GM23338 (cell line): ENCODE data around the gene KRTAP1-4. TPM values are rescaled to one million over a fixed set of nuclear protein-coding genes. Genes with fewer than 3 reads are reported as not detected.

Source experiments
- ATAC-seq: fragments of 200-7000 bp; cut with Tn5 transposase; 3 replicates; pipeline ENCODE4 v1.9.1; 2020
- DNase-seq: peaks from one replicate; pipeline ENCODE4 v3.0.0-alpha.2; 2015; ENCODE audit warnings: low spot score
- H2AFZ ChIP-seq: fragments of 200-600 bp; sonication (generic); 2 replicates; pipeline ENCODE4 v1.8.0; 2016; ENCODE audit warnings: antibody characterized with exemption, mild to moderate bottlenecking, moderate library complexity
- H3F3A ChIP-seq: fragments of 200-600 bp; sonication (generic); replicated peaks from 2 replicates; pipeline ENCODE4 v1.8.0; 2017; ENCODE audit warnings: antibody characterized with exemption, mixed run types, low read depth
- H3K27ac ChIP-seq: fragments of 200-600 bp; sonication (generic); 2 replicates; pipeline ENCODE4 v1.6.1; 2016; ENCODE audit warnings: low read depth
- H3K27me3 ChIP-seq: fragments of 200-600 bp; sonication (generic); 2 replicates; pipeline ENCODE4 v1.8.0; 2016; ENCODE audit warnings: mild to moderate bottlenecking, mixed run types, moderate library complexity; ENCODE audit not compliant: insufficient read depth
- H3K36me3 ChIP-seq: fragments of 200-600 bp; sonication (generic); 2 replicates; pipeline ENCODE4 v1.8.0; 2016; ENCODE audit warnings: mild to moderate bottlenecking; ENCODE audit not compliant: insufficient read depth
- H3K4me1 ChIP-seq: fragments of 200-600 bp; sonication (generic); 2 replicates; pipeline ENCODE4 v1.8.0; 2016; ENCODE audit warnings: mild to moderate bottlenecking, moderate library complexity; ENCODE audit not compliant: insufficient read depth
- H3K4me2 ChIP-seq: fragments of 200-600 bp; sonication (generic); 2 replicates; pipeline ENCODE4 v1.7.1; 2017; ENCODE audit warnings: mixed run types
- H3K4me3 ChIP-seq: fragments of 200-600 bp; sonication (generic); 2 replicates; pipeline ENCODE4 v1.6.1; 2016; ENCODE audit warnings: mixed run types
- H3K79me2 ChIP-seq: fragments of 200-600 bp; sonication (generic); replicated peaks from 2 replicates; pipeline ENCODE4 v1.8.0; 2017; ENCODE audit warnings: mild to moderate bottlenecking; ENCODE audit not compliant: insufficient read depth
- H3K9me2 ChIP-seq: fragments of 200-600 bp; sonication (generic); 2 replicates; pipeline ENCODE4 v1.8.0; 2017; ENCODE audit not compliant: insufficient read depth
- H4K20me1 ChIP-seq: fragments of 200-600 bp; sonication (generic); replicated peaks from 2 replicates; pipeline ENCODE4 v1.8.0; 2017; ENCODE audit warnings: mild to moderate bottlenecking; ENCODE audit not compliant: insufficient read depth
- H3K27ac Mint-ChIP-seq: 2 replicates; pipeline ENCODE4 v1.8.0; 2020; ENCODE audit warnings: inconsistent platforms, mild to moderate bottlenecking, moderate library complexity, mixed read lengths
- H3K27me3 Mint-ChIP-seq: 3 replicates; pipeline ENCODE4 v1.8.0; 2022; ENCODE audit warnings: low read depth, mild to moderate bottlenecking, moderate library complexity, mixed read lengths, inconsistent platforms; ENCODE audit not compliant: insufficient read depth, poor library complexity
- H3K36me3 Mint-ChIP-seq: 3 replicates; pipeline ENCODE4 v1.8.0; 2021; ENCODE audit warnings: low read depth, mild to moderate bottlenecking, inconsistent platforms, moderate library complexity, mixed read lengths
- H3K4me1 Mint-ChIP-seq: 3 replicates; pipeline ENCODE4 v1.8.0; 2020; ENCODE audit warnings: mild to moderate bottlenecking, inconsistent platforms, mixed read lengths
- H3K4me3 Mint-ChIP-seq: 3 replicates; pipeline ENCODE4 v1.8.0; 2021; ENCODE audit warnings: moderate library complexity, mild to moderate bottlenecking, inconsistent platforms, mixed read lengths
- H3K9me3 Mint-ChIP-seq: 3 replicates; pipeline ENCODE4 v1.8.0; 2020; ENCODE audit warnings: moderate library complexity, mild to moderate bottlenecking, inconsistent platforms, mixed read lengths
- CREB1 ChIP-seq: fragments of 250-450 bp; sonication (Bioruptor Pico); IDR thresholded peaks from 2 replicates; pipeline ENCODE4 v1.5.0; 2020; ENCODE audit warnings: low read depth, mild to moderate bottlenecking, moderate library complexity
- ETS1 ChIP-seq: IDR thresholded peaks from 2 replicates; pipeline ENCODE4 v1.6.1; 2016; ENCODE audit warnings: antibody characterized with exemption
- EZH2 ChIP-seq: fragments of 200-600 bp; sonication (generic); IDR thresholded peaks from one replicate; pipeline ENCODE4 v1.8.0; 2017; ENCODE audit warnings: antibody characterized with exemption, mild to moderate bottlenecking, low read depth; ENCODE audit not compliant: unreplicated experiment
- EZH2phosphoT487 ChIP-seq: fragments of 200-600 bp; sonication (generic); IDR thresholded peaks from one replicate; pipeline ENCODE4 v1.8.1; 2018; ENCODE audit warnings: antibody characterized with exemption; ENCODE audit not compliant: unreplicated experiment
- JUNB ChIP-seq: IDR thresholded peaks from one replicate; pipeline ENCODE4 v1.6.1; 2016; ENCODE audit warnings: antibody characterized with exemption; ENCODE audit not compliant: unreplicated experiment
- NANOG ChIP-seq: IDR thresholded peaks from 2 replicates; pipeline ENCODE4 v1.6.1; 2016; ENCODE audit warnings: antibody characterized with exemption, borderline replicate concordance
- POLR2AphosphoS5 ChIP-seq: IDR thresholded peaks from 2 replicates; pipeline ENCODE4 v1.6.1; 2016; ENCODE audit warnings: antibody characterized with exemption, low read depth
- REST ChIP-seq: IDR thresholded peaks from one replicate; pipeline ENCODE4 v1.6.1; 2018; ENCODE audit warnings: antibody characterized with exemption; ENCODE audit not compliant: unreplicated experiment
- STAT1 ChIP-seq: IDR thresholded peaks from one replicate; pipeline ENCODE4 v1.6.1; 2016; ENCODE audit warnings: antibody characterized with exemption; ENCODE audit not compliant: unreplicated experiment
- ZNF114 ChIP-seq: fragments of 250-450 bp; sonication (Bioruptor Pico); IDR thresholded peaks from 2 replicates; pipeline ENCODE4 v1.5.0; 2020; ENCODE audit warnings: mild to moderate bottlenecking, moderate library complexity
- ZNF331 ChIP-seq: fragments of 250-450 bp; sonication (Bioruptor Pico); IDR thresholded peaks from 2 replicates; pipeline ENCODE4 v1.5.0; 2020; ENCODE audit warnings: low read depth, mild to moderate bottlenecking, moderate library complexity
- polyA plus RNA-seq: library from polyadenylated mRNA; unstranded; fragments of >200 nt; fragmentation: Nextera tagmentation; extraction: Ambion mirVana; gene quantifications from 2 replicates; pipeline ENCODE4 v1.2.1, GENCODE V29; 2016
- total RNA-seq: library from RNA; depleted of rRNA; stranded (reverse); fragments of >200 nt; shearing (Covaris generic); gene quantifications from 2 replicates; pipeline ENCODE4 v1.2.3, GENCODE V29; 2014
- TF ChIP-seq, protein P1 (sequence below): fragments of 250-450 bp; sonication (Bioruptor Pico); IDR thresholded peaks from 2 replicates; pipeline ENCODE4 v1.5.0; 2020; ENCODE audit warnings: mild to moderate bottlenecking, moderate library complexity
- TF ChIP-seq, protein P2 (sequence below), 2 experiments: fragments of 200-600 bp in 1 of 2; sonication (generic) in 1 of 2; conservative IDR thresholded peaks; 2 replicates each; pipeline versions ENCODE4 v1.5.1 to v1.6.1; 2016 to 2017; ENCODE audit warnings: antibody characterized with exemption in 2 of 2, low read depth in 2 of 2, mild to moderate bottlenecking in 2 of 2, moderate library complexity in 1 of 2

Gene KRTAP1-4
- total and polyA plus RNA-seq, 2 experiments from 2014 or later, result not detected

GRCh38 chr17:41026715-41027471 lies 3.1 kb downstream of the KRTAP1-4 start, which contains the start of gene KRTAP1-5:
Gene KRTAP1-5, minus strand, starts transcription at chr17:41027208. Its CDS starts 53 bp downstream, at chr17:41027155.
- no peaks in the 10 kb centered on the region for H3K4me1 ChIP-seq
- H3K79me2 ChIP-seq, result no peaks in the 10 kb centered on the region
- H3K27ac ChIP-seq, result no peak within 1 kb of the TSS
- Mint-ChIP-seq H3K4me3 (no peak within 1 kb of the TSS), H3K9me3 (no peaks in the 10 kb centered on the region), H3K36me3 (no peaks in the 10 kb centered on the region), H3K4me1 (no peaks in the 10 kb centered on the region), H3K27ac (no peak within 1 kb of the TSS), H3K27me3 (peaks cover 2% of the 10 kb centered on the region)
- ATAC-seq (no peak), DNase-seq (no peak)
- H2AFZ ChIP-seq, result no peak within 1 kb of the TSS
- TF ChIP-seq CREB1 (CRISPR knock-in tag) (no peak), POLR2AphosphoS5 (no peak), NANOG (no peak), EZH2phosphoT487 (no peak), ZNF331 (CRISPR knock-in tag) (no peak), ZNF114 (CRISPR knock-in tag) (no peak), ETS1 (no peak), REST (no peak), JUNB (no peak), STAT1 (no peak), EZH2 (no peak)
- TF ChIP-seq, protein P1, sequence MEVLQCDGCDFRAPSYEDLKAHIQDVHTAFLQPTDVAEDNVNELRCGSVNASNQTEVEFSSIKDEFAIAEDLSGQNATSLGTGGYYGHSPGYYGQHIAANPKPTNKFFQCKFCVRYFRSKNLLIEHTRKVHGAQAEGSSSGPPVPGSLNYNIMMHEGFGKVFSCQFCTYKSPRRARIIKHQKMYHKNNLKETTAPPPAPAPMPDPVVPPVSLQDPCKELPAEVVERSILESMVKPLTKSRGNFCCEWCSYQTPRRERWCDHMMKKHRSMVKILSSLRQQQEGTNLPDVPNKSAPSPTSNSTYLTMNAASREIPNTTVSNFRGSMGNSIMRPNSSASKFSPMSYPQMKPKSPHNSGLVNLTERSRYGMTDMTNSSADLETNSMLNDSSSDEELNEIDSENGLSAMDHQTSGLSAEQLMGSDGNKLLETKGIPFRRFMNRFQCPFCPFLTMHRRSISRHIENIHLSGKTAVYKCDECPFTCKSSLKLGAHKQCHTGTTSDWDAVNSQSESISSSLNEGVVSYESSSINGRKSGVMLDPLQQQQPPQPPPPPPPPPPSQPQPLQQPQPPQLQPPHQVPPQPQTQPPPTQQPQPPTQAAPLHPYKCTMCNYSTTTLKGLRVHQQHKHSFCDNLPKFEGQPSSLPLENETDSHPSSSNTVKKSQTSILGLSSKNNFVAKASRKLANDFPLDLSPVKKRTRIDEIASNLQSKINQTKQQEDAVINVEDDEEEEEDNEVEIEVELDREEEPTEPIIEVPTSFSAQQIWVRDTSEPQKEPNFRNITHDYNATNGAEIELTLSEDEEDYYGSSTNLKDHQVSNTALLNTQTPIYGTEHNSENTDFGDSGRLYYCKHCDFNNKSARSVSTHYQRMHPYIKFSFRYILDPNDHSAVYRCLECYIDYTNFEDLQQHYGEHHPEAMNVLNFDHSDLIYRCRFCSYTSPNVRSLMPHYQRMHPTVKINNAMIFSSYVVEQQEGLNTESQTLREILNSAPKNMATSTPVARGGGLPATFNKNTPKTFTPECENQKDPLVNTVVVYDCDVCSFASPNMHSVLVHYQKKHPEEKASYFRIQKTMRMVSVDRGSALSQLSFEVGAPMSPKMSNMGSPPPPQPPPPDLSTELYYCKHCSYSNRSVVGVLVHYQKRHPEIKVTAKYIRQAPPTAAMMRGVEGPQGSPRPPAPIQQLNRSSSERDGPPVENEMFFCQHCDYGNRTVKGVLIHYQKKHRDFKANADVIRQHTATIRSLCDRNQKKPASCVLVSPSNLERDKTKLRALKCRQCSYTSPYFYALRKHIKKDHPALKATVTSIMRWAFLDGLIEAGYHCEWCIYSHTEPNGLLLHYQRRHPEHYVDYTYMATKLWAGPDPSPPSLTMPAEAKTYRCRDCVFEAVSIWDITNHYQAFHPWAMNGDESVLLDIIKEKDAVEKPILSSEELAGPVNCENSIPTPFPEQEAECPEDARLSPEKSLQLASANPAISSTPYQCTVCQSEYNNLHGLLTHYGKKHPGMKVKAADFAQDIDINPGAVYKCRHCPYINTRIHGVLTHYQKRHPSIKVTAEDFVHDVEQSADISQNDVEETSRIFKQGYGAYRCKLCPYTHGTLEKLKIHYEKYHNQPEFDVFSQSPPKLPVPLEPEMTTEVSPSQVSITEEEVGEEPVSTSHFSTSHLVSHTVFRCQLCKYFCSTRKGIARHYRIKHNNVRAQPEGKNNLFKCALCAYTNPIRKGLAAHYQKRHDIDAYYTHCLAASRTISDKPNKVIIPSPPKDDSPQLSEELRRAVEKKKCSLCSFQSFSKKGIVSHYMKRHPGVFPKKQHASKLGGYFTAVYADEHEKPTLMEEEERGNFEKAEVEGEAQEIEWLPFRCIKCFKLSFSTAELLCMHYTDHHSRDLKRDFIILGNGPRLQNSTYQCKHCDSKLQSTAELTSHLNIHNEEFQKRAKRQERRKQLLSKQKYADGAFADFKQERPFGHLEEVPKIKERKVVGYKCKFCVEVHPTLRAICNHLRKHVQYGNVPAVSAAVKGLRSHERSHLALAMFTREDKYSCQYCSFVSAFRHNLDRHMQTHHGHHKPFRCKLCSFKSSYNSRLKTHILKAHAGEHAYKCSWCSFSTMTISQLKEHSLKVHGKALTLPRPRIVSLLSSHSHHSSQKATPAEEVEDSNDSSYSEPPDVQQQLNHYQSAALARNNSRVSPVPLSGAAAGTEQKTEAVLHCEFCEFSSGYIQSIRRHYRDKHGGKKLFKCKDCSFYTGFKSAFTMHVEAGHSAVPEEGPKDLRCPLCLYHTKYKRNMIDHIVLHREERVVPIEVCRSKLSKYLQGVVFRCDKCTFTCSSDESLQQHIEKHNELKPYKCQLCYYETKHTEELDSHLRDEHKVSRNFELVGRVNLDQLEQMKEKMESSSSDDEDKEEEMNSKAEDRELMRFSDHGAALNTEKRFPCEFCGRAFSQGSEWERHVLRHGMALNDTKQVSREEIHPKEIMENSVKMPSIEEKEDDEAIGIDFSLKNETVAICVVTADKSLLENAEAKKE (CRISPR knock-in tag), result no peak
- TF ChIP-seq, protein P2, sequence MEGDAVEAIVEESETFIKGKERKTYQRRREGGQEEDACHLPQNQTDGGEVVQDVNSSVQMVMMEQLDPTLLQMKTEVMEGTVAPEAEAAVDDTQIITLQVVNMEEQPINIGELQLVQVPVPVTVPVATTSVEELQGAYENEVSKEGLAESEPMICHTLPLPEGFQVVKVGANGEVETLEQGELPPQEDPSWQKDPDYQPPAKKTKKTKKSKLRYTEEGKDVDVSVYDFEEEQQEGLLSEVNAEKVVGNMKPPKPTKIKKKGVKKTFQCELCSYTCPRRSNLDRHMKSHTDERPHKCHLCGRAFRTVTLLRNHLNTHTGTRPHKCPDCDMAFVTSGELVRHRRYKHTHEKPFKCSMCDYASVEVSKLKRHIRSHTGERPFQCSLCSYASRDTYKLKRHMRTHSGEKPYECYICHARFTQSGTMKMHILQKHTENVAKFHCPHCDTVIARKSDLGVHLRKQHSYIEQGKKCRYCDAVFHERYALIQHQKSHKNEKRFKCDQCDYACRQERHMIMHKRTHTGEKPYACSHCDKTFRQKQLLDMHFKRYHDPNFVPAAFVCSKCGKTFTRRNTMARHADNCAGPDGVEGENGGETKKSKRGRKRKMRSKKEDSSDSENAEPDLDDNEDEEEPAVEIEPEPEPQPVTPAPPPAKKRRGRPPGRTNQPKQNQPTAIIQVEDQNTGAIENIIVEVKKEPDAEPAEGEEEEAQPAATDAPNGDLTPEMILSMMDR (conservative IDR thresholded peaks at IDR 0.05; ENCODE audit: low read depth in 2 of 2), result no peak
- no peaks in the 10 kb centered on the region for H3K36me3 ChIP-seq
- no peaks in the 10 kb centered on the region for H3K9me2 ChIP-seq
- H3K4me3 ChIP-seq, result no peak within 1 kb of the TSS
- H3K27me3 ChIP-seq, result no peaks in the 10 kb centered on the region
- H3F3A ChIP-seq, result no peaks in the 10 kb centered on the region
- no peaks in the 10 kb centered on the region for H4K20me1 ChIP-seq
- H3K4me2 ChIP-seq, result no peak within 1 kb of the TSS
